Cerebellar cortex (tissue), 1 donor: ENCODE data around the gene CNTLN.
"Not testable (repeated sequence)": the region's sequence is repeated elsewhere in the genome, so short reads cannot be mapped to it uniquely, and the experiment has no call there.

ENCODE experiments used
- DNase-seq: peaks from one replicate; pipeline ENCODE4 v3.0.0-alpha.2; 2015; ENCODE audit warnings: low spot score

Gene CNTLN

GRCh38 chr9:17134396-17135294 is at the start of gene CNTLN:
TSS of gene CNTLN (plus strand) at chr9:17135040. CDS start at chr9:17135066, 26 bp downstream.
- peak; percentile 88 for DNase-seq

- no peak for DNase-seq
Observed at GRCh38 chr9:17088566-17088965, 46.3 kb upstream of the CNTLN start.

- no peak for DNase-seq
Observed at GRCh38 chr9:17090041-17090440, 44.8 kb upstream of the CNTLN start.

- DNase-seq = peak; percentile 61
Observed at GRCh38 chr9:17116400-17116837, 18.4 kb upstream of the CNTLN start.

- DNase-seq = no peak
Observed at GRCh38 chr9:17117372-17117771, 17.5 kb upstream of the CNTLN start.

GRCh38 chr9:17120203-17120602 is 14.6 kb upstream of the CNTLN start:
- DNase-seq = no peak

GRCh38 chr9:17121264-17121663 is 13.6 kb upstream of the CNTLN start:
- DNase-seq = no peak

GRCh38 chr9:17130291-17130690 is 4.5 kb upstream of the CNTLN start:
- no peak for DNase-seq

- DNase-seq = no peak
Observed at GRCh38 chr9:17130725-17131124, 4.1 kb upstream of the CNTLN start.

- no peak for DNase-seq
Observed at GRCh38 chr9:17131494-17131893, 3.3 kb upstream of the CNTLN start.

- DNase-seq = peak; percentile 59
Observed at GRCh38 chr9:17135295-17136160, 688 bp downstream of the CNTLN start.

GRCh38 chr9:17137566-17137965 is 2.7 kb downstream of the CNTLN start:
- no peak for DNase-seq

- DNase-seq = no peak
Observed at GRCh38 chr9:17138503-17138902, 3.7 kb downstream of the CNTLN start.

GRCh38 chr9:17140418-17140817 is 5.6 kb downstream of the CNTLN start:
- no peak for DNase-seq

- no peak for DNase-seq
Observed at GRCh38 chr9:17148324-17148723, 13.5 kb downstream of the CNTLN start.

- DNase-seq = no peak
Observed at GRCh38 chr9:17159469-17159868, 24.6 kb downstream of the CNTLN start.

GRCh38 chr9:17160327-17160726 is 25.5 kb downstream of the CNTLN start:
- DNase-seq = no peak

- no peak for DNase-seq
Observed at GRCh38 chr9:17165764-17166163, 30.9 kb downstream of the CNTLN start.

GRCh38 chr9:17166346-17166745 is 31.5 kb downstream of the CNTLN start:
- no peak for DNase-seq

- DNase-seq = no peak
Observed at GRCh38 chr9:17171309-17172094, 36.7 kb downstream of the CNTLN start.

- not testable (repeated sequence) for DNase-seq
Observed at GRCh38 chr9:17177496-17177895, 42.7 kb downstream of the CNTLN start.

- no peak for DNase-seq
Observed at GRCh38 chr9:17185481-17186029, 50.7 kb downstream of the CNTLN start.
